IMR-90 (cell line): Measurements from ENCODE around the gene C19orf85. TPM values are rescaled to one million over a fixed set of nuclear protein-coding genes. Genes with fewer than 3 reads are reported as not detected.
A peak's percentile ranks its signal among the peaks of the same experiment; 100 is the strongest.

Experiments used
- ATAC-seq: fragments of 200-7000 bp; cut with Tn5 transposase; 2 replicates; pipeline ENCODE4 v1.9.1; 2020; ENCODE audit warnings: low read depth, mild to moderate bottlenecking, moderate library complexity
- BruUV-seq: library from RNA; stranded (reverse); fragments of 400-500 nt; replicated peaks from 2 replicates; lab custom pipeline; 2021; lab: Mats Ljungman, UMichigan
- CTCF ChIA-PET: fragments of 300-600 bp; formaldehyde crosslinking; extraction: SDS; loops from one replicate; lab custom pipeline; 2021; ENCODE audit warnings: antibody characterized with exemption; lab: Yijun Ruan, JAX
- POLR2A ChIA-PET: fragments of 300-600 bp; sonication (Branson Sonifier 250); formaldehyde crosslinking; loops from one replicate; lab custom pipeline; 2022; ENCODE audit warnings: antibody characterized with exemption; ENCODE audit not compliant: unreplicated experiment; lab: Charles Lee
- DNase-seq: peaks from one replicate; pipeline ENCODE4 v3.0.0; 2013
- H2AFZ ChIP-seq: replicated peaks from 2 replicates; pipeline ENCODE3; 2013; ENCODE audit warnings: low read length, mild to moderate bottlenecking; ENCODE audit not compliant: poor library complexity
- H2AK5ac ChIP-seq: 2 replicates; pipeline ENCODE4 v1.6.1; 2013; ENCODE audit warnings: low read depth, low read length, inconsistent platforms
- H2AK9ac ChIP-seq: replicated peaks from 2 replicates; pipeline ENCODE3; 2013; ENCODE audit warnings: mild to moderate bottlenecking, low read depth, low read length, moderate library complexity; ENCODE audit not compliant: poor library complexity
- H2BK120ac ChIP-seq: 2 replicates; pipeline ENCODE4 v1.6.1; 2013; ENCODE audit warnings: low read depth, low read length, inconsistent platforms
- H2BK15ac ChIP-seq: 3 replicates; pipeline ENCODE4 v1.6.1; 2013; ENCODE audit warnings: low read depth, low read length, inconsistent platforms
- H2BK20ac ChIP-seq: 2 replicates; pipeline ENCODE4 v1.6.1; 2013; ENCODE audit warnings: low read depth, mild to moderate bottlenecking, inconsistent platforms, low read length, moderate library complexity
- H2BK5ac ChIP-seq: 2 replicates; pipeline ENCODE4 v1.6.1; 2013; ENCODE audit warnings: mild to moderate bottlenecking, low read depth, low read length, inconsistent platforms; ENCODE audit not compliant: poor library complexity, severe bottlenecking
- H3K14ac ChIP-seq: replicated peaks from 2 replicates; pipeline ENCODE4 v1.6.1; 2013; ENCODE audit warnings: low read depth, low read length, inconsistent platforms
- H3K18ac ChIP-seq: 2 replicates; pipeline ENCODE4 v1.6.1; 2013; ENCODE audit warnings: low read depth, low read length, control low read depth
- H3K23ac ChIP-seq: 2 replicates; pipeline ENCODE4 v1.6.1; 2013; ENCODE audit warnings: low read depth, low read length, inconsistent platforms
- H3K27ac ChIP-seq: 2 replicates; pipeline ENCODE4 v1.5.1; 2013; ENCODE audit warnings: mild to moderate bottlenecking, control low read depth, low read length; ENCODE audit not compliant: insufficient read depth
- H3K27me3 ChIP-seq: 2 replicates; pipeline ENCODE4 v1.6.1; 2013; ENCODE audit warnings: low read length; ENCODE audit not compliant: control insufficient read depth, insufficient read depth
- H3K36me3 ChIP-seq: 2 replicates; pipeline ENCODE4 v1.6.1; 2013; ENCODE audit warnings: low read length, mixed read lengths; ENCODE audit not compliant: control insufficient read depth, insufficient read depth
- H3K4ac ChIP-seq: 2 replicates; pipeline ENCODE4 v1.6.1; 2013; ENCODE audit warnings: low read depth, low read length, inconsistent platforms
- H3K4me1 ChIP-seq: 2 replicates; pipeline ENCODE4 v1.6.1; 2013; ENCODE audit warnings: low read length, mixed read lengths; ENCODE audit not compliant: control insufficient read depth, insufficient read depth
- H3K4me2 ChIP-seq: 2 replicates; pipeline ENCODE4 v1.6.1; 2013; ENCODE audit warnings: low read depth, mild to moderate bottlenecking, control low read depth, low read length, moderate library complexity
- H3K4me3 ChIP-seq: 2 replicates; pipeline ENCODE4 v1.5.1; 2013; ENCODE audit warnings: low read depth, mild to moderate bottlenecking, control low read depth, low read length, moderate library complexity; ENCODE audit not compliant: insufficient read depth
- H3K56ac ChIP-seq: 2 replicates; pipeline ENCODE4 v1.6.1; 2013; ENCODE audit warnings: low read length, inconsistent platforms; ENCODE audit not compliant: insufficient read depth; ENCODE audit errors: extremely low read depth
- H3K79me1 ChIP-seq, 2 experiments: 2 replicates each; pipeline ENCODE4 v1.6.1; 2013; ENCODE audit warnings: low read length in 2 of 2, inconsistent platforms in 1 of 2, low read depth in 1 of 2
- H3K9ac ChIP-seq: 2 replicates; pipeline ENCODE4 v1.6.1; 2013; ENCODE audit warnings: low read depth, low read length, control low read depth
- H3K9me1 ChIP-seq: 2 replicates; pipeline ENCODE4 v1.6.1; 2013; ENCODE audit warnings: low read length, inconsistent platforms; ENCODE audit not compliant: insufficient read depth
- H3K9me3 ChIP-seq: 2 replicates; pipeline ENCODE4 v1.6.1; 2013; ENCODE audit warnings: low read length; ENCODE audit not compliant: control insufficient read depth, insufficient read depth
- H4K20me1 ChIP-seq: 2 replicates; pipeline ENCODE4 v1.6.1; 2013; ENCODE audit warnings: low read length, inconsistent platforms; ENCODE audit not compliant: insufficient read depth
- H4K5ac ChIP-seq: 2 replicates; pipeline ENCODE4 v1.6.1; 2013; ENCODE audit warnings: mild to moderate bottlenecking, low read depth, low read length, control low read depth
- H4K8ac ChIP-seq, 2 experiments: 2 replicates each; pipeline ENCODE4 v1.6.1; 2013; ENCODE audit warnings: low read depth in 2 of 2, low read length in 2 of 2, control low read depth in 1 of 2, inconsistent platforms in 1 of 2
- H4K91ac ChIP-seq: 2 replicates; pipeline ENCODE4 v1.6.1; 2013; ENCODE audit warnings: low read depth, low read length, inconsistent platforms; ENCODE audit not compliant: insufficient read depth
- RFX5 ChIP-seq: IDR thresholded peaks from 2 replicates; pipeline ENCODE4 v1.8.0; 2012; ENCODE audit warnings: low read depth, mild to moderate bottlenecking, low read length, moderate library complexity
- USF2 ChIP-seq: fragments of 150-350 bp; IDR thresholded peaks from 2 replicates; pipeline ENCODE4 v1.6.1; 2017; ENCODE audit warnings: mild to moderate bottlenecking, antibody characterized with exemption, low read length, low read depth
- WGBS, 2 experiments: methylation state at CpG; one replicate each; pipeline versions ENCODE4 v1.1.5 to v1.1.7; 2013; ENCODE audit warnings: missing lambda C conversion rate in 2 of 2; ENCODE audit not compliant: insufficient read length in 1 of 2; ENCODE audit errors: extremely low coverage in 2 of 2; 5-methylcytosine and 5-hydroxymethylcytosine counted together
- dilution Hi-C: fragments of 300-500 bp; cut with HindIII; formaldehyde crosslinking; loops from one replicate; pipeline ENCODE4 v1.14.3; 2018; ENCODE audit warnings: low sequenced_read_pairs; ENCODE audit not compliant: unreplicated experiment
- in situ Hi-C: fragments of 300-500 bp; cut with MboI; formaldehyde crosslinking; loops from 3 replicates; pipeline ENCODE4 v1.14.3; 2019; ENCODE audit warnings: low sequenced_read_pairs, inconsistent platforms, mixed read lengths
- intact Hi-C: fragments of 100-400 bp; cut with micrococcal nuclease; formaldehyde crosslinking; loops from 2 replicates; pipeline ENCODE4 v1.10.0; 2022
- polyA plus RNA-seq, 3 experiments: library from polyadenylated mRNA; depleted of rRNA; stranded (reverse); fragments of >200 nt; gene quantifications; 2 replicates each; pipeline ENCODE4 v1.2.3, GENCODE V29; 2012; ENCODE audit warnings: low replicate concordance in 1 of 3
- total RNA-seq: library from RNA; depleted of rRNA; stranded (reverse); fragments of >200 nt; gene quantifications from 2 replicates; pipeline ENCODE4 v1.2.3, GENCODE V29; 2012

The C19orf85 gene
- total and polyA plus RNA-seq, 2 of the 4 experiments (the other 2 are of a cell fraction): not detected

- H2AFZ ChIP-seq: no peak overlapping the region
- H3K79me1 ChIP-seq: no peaks in the 10 kb centered on the region
- H2BK5ac ChIP-seq: peak overlapping the region; percentile 95
- H4K8ac ChIP-seq: no peak overlapping the region
- in situ Hi-C loops (no loop called here), intact Hi-C loops (no loop called here), dilution Hi-C loops (no loop called here)
- DNase-seq (no peak), ATAC-seq (no peak)
- no peak overlapping the region for H3K4me3 ChIP-seq
- ChIA-PET POLR2A (no interaction called here), CTCF (no interaction called here)
- H3K56ac ChIP-seq: no peak overlapping the region
- no peak overlapping the region for H2AK9ac ChIP-seq
- no peak overlapping the region for H4K5ac ChIP-seq
- no peak overlapping the region for H2BK15ac ChIP-seq
- no peaks in the 10 kb centered on the region for H3K36me3 ChIP-seq
- no peak overlapping the region for H3K4me2 ChIP-seq
- H3K14ac ChIP-seq: no peak overlapping the region
- H2AK5ac ChIP-seq: 0 out of 2 replicates have a peak overlapping the region, but pooled peaks have one; percentile 16
- H3K23ac ChIP-seq: no peak overlapping the region
- no peak overlapping the region for H3K4ac ChIP-seq
- no peak overlapping the region for H2BK120ac ChIP-seq
- no peaks in the 10 kb centered on the region for H3K4me1 ChIP-seq
- no peak overlapping the region for H3K27ac ChIP-seq
- no peak overlapping the region for H3K18ac ChIP-seq
- H2BK20ac ChIP-seq: no peak overlapping the region
- peaks cover 11% of the 10 kb centered on the region; the same call in 1 of the 2 replicates for H3K9me1 ChIP-seq
- peaks cover 3% of the 10 kb centered on the region for H3K9me3 ChIP-seq
- peaks cover 23% of the 10 kb centered on the region for H3K27me3 ChIP-seq
- BruUV-seq: no TSS peak
- no peak overlapping the region for H4K91ac ChIP-seq
- TF ChIP-seq RFX5: no peak
- TF ChIP-seq USF2: no peak
- no peak overlapping the region for H3K9ac ChIP-seq
- no peaks in the 10 kb centered on the region; the same call in 1 of the 2 replicates for H4K20me1 ChIP-seq
- WGBS, 2 experiments: 86% methylated on average over 3 of the region's 4 CpGs; no CpG with 5 or more reads in 1 of the 2 experiments
These were observed 30.1 kb downstream of the C19orf85 start for GRCh38 chr19:55434356-55434919.
